GM23248 (cell line): ENCODE data around the gene METTL1.

Experiments used
- EZH2 ChIP-seq: fragments of 200-600 bp; sonication (generic); IDR thresholded peaks from 2 replicates; pipeline ENCODE4 v1.6.1; 2018; ENCODE audit warnings: antibody characterized with exemption, mild to moderate bottlenecking; ENCODE audit not compliant: insufficient read depth, poor library complexity, severe bottlenecking
- EZH2phosphoT487 ChIP-seq: fragments of 200-600 bp; sonication (generic); IDR thresholded peaks from 2 replicates; pipeline ENCODE4 v1.6.1; 2018; ENCODE audit warnings: antibody characterized with exemption, moderate library complexity, mild to moderate bottlenecking, low read depth; ENCODE audit not compliant: insufficient read depth

GRCh38 chr12:57816855-57817151, 44.9 kb upstream of the METTL1 start:
- TF ChIP-seq EZH2 (no peak), EZH2phosphoT487 (no peak)
